Measurements from ENCODE around the gene LHX5. TPM values are rescaled to one million over a fixed set of nuclear protein-coding genes. Genes with fewer than 3 reads are reported as not detected.

Gene LHX5
- total RNA-seq, 1 experiment from 2014 or later = 1.9 TPM

GRCh38 chr12:113443030-113443539 is 28.6 kb downstream of the LHX5 start:
- Histone ChIP-seq H3K27me3 (ENCODE audit: insufficient read depth, low read length) (no peaks in the 10 kb centered on the region), H3K9ac (ENCODE audit: extremely low read depth, insufficient read length, low read length) (no peak overlapping the region), H3K9me3 (ENCODE audit: control insufficient read depth, low read depth, low read length) (no peaks in the 10 kb centered on the region), H2BK20ac (ENCODE audit: low read depth, low read length, poor library complexity, severe bottlenecking) (no peak overlapping the region), H4K8ac (replicated peaks; ENCODE audit: insufficient read length, low read depth, low read length) (no peak overlapping the region), H3K56ac (ENCODE audit: insufficient read length, low read depth, low read length) (no peak overlapping the region), H3K79me1 (ENCODE audit: insufficient read depth, low read depth, low read length, poor library complexity, severe bottlenecking) (no peaks in the 10 kb centered on the region), H2BK15ac (ENCODE audit: low read depth, low read length) (no peak overlapping the region), H2BK120ac (ENCODE audit: low read depth, low read length, poor library complexity, severe bottlenecking) (no peak overlapping the region), H4K5ac (ENCODE audit: insufficient read length, low read depth, low read length) (no peak overlapping the region), H3K23ac (ENCODE audit: insufficient read length, low read depth, low read length) (no peak overlapping the region), H3K27ac (ENCODE audit: insufficient read length, low read depth, low read length) (no peak overlapping the region), H4K20me1 (ENCODE audit: control insufficient read depth, insufficient read depth, insufficient read length) (no peaks in the 10 kb centered on the region), H3K79me2 (ENCODE audit: insufficient read depth, low read length) (no peaks in the 10 kb centered on the region), H3K14ac (ENCODE audit: insufficient read depth, low read length) (no peak overlapping the region), H3T11ph (ENCODE audit: low read length) (no peak overlapping the region), H2AFZ (ENCODE audit: low read length) (no peak overlapping the region), H2BK5ac (ENCODE audit: insufficient read length, low read length) (no peak overlapping the region), H3K18ac (ENCODE audit: insufficient read length, low read depth, low read length) (no peak overlapping the region), H4K91ac (ENCODE audit: insufficient read length, low read depth, low read length) (no peak overlapping the region), H3K4ac (ENCODE audit: low read depth, low read length) (no peak overlapping the region), H3K23me2 (ENCODE audit: insufficient read length, low read depth, low read length, poor library complexity, severe bottlenecking) (no peaks in the 10 kb centered on the region), H3K4me2 (ENCODE audit: insufficient read depth, insufficient read length, low read length) (no peak overlapping the region), H2BK12ac (ENCODE audit: insufficient read length, low read depth, low read length) (no peak overlapping the region), H3K4me1 (ENCODE audit: insufficient read depth, low read length) (no peaks in the 10 kb centered on the region), H2AK5ac (ENCODE audit: insufficient read length, low read length) (no peak overlapping the region)
- no peak for DNase-seq
- TF ChIP-seq CTCF (conservative IDR thresholded peaks at IDR 0.05) = no peak
- Mint-ChIP-seq H3K9me3 (no peaks in the 10 kb centered on the region; a peak in 2 of 5 replicates), H3K4me3 (no peak overlapping the region), H3K4me1 (peaks cover 3 to 6% of the 10 kb centered on the region in 2 experiments; a peak in 2 of 4 replicates), H3K27me3 (ENCODE audit: low read depth) (peaks cover 39% of the 10 kb centered on the region), H3K27ac (no peak overlapping the region), H3K36me3 (ENCODE audit: insufficient read depth in 1 of 3, low read depth in 3 of 3) (no peaks in the 10 kb centered on the region; a peak in 2 of 7 replicates)
- WGBS (ENCODE audit: extremely low coverage, insufficient read length, low lambda C conversion rate) = no CpG with 5 or more reads among the region's 6 CpGs
